Stimulated activated CD4-positive, alpha-beta T cell treated with anti-CD3 and anti-CD28 coated beads, Interleukin-1b, Interleukin-23, amount 100 ng/mL, for 48 hours (primary cell): ENCODE data around the gene ZIC2.
A peak's percentile ranks its signal among the peaks of the same experiment; 100 is the strongest.

Experiments
- DNase-seq: peaks from one replicate; pipeline ENCODE4 v3.0.0-alpha.2; 2020

ZIC2 gene

DNA sequence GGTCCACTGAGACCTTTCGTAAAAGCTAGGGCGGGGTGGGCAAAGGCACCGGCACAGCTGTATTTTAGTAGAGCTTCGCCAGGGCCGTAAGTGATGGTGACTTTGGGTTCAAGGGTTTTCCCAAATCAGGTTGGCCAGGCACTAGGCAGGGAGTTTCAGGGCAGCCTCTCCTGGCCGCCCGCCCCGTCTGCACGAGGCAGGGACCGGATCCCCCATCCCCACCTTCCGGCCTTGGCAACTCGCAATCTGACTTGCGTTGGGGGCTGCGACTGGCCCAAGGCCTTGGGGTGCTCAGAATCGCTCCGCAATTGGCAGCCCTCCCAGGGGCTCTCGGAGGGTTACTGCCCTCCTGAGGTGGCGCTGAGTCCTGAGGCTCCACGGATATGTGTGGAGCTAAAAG, 6.0 kb upstream of the ZIC2 start:
- no peak for DNase-seq

DNA sequence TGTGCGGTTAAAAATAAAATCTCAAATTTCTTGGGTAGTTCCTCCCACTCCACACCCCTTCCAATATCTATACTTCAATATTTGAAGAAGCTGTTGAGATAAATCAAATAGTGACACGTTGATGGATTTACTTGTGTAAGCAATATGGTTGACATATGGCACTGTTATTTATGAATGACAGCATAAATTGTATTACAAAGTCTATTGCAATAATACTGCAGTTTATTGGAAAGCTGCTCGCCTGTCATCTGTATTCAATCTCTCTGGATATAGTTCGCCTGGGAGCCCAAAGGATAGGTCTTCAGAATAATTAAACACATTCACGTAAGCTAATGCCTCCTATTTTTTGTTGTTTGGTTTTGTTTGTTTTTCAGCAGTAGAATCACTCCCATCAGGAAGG, 5.0 kb upstream of the ZIC2 start:
- DNase-seq = no peak

DNA sequence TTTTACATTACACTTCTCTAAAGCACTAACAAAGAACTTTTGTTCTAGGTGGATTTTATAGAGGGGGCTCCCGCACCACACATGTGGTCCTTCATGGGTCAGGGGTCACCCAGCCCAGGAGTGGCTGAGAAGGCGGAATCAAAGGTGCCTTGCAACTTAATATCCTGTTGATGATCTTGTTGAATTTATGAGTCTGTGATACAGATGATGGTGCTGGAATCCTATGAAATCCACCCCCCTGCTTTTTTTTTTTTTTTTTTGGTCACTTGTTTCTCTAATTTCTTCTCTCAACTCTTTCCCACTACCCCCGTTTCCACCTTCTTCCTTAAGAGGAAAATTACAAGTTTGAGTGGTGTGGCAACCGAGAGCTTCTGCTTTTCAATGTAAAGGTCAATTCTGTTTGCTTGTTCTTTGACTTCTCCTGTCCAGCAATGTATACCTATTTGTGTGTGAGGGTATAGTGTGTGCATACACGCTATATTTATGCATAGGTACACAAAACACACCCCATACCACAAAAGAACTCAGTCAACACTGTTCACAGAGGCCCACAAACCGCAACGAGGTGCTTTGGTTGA, 4.2 kb upstream of the ZIC2 start:
- DNase-seq = no peak

DNA sequence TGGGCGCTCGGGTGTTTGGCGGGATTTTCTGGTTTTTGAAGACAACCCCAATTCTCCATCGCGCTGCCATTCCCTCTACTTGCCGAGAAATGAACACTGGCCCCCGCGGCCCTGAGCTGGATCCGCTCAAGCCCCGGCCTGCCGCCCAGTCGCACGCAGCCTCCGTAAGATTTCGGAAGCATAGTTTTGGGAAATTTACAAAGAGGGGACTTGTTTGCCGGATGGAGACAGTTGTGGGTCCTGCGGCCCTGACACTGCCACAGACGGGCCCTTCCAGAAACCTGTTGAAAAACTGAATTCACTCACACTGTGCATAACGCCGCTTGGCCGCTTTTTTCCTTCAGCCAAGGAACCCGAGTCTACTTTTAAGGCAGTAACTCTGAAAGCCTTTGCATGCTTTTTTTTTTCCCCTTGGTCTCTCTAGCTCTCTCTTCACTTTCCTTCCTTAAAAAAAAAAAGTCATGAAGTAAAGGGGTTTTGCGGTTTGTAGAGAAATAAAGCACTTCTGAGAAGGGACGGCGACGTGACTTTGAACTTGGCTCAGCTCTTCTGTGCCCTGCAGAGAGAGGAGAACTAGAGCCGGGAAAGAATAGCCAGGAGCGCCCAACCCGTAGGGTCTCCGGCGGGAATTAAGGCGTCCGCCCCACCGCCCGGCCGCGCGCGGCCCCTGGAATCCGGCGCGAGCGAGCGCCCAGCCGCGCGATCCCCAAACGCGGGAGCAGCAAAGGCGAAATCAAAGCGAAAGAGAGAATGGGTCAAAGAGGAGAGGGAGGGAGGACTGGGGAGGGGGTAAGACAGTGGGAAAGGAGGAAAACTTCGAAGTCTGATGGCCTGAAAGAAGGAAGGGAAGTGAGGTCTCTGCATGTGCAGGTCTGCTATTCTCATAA, 3.4 kb upstream of the ZIC2 start:
- no peak for DNase-seq

DNA sequence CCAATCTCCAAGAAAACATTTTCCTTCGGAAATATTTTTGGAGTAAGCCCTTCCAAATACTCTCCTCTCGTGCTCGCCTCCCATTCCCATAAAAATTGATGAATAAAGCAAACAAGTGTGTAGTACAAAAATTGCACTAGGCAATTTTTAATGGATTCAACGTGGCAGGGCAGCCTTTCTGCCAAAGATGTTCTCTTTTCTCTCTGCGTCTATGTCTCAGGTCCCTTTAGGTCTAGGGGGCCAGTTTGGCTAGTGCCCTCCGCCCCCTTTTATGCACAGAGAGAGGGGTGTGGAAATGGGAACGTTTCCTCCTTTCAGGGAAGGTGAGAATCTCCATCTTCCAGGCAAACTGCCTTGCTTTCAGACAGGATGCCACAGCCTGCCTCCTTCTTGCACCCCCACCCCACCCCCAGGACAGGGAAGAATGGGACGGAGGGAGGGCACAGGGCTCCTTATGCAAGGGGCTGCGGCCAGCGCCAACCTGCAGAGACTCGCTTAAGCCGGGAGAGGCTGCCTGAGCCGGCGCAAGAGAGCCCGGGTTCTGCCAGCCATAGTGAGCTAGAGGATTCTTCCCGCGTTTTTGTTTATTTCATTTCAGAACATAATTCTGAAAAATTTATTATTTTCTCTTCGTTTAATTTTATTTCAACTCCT, 2.7 kb upstream of the ZIC2 start:
- no peak for DNase-seq

DNA sequence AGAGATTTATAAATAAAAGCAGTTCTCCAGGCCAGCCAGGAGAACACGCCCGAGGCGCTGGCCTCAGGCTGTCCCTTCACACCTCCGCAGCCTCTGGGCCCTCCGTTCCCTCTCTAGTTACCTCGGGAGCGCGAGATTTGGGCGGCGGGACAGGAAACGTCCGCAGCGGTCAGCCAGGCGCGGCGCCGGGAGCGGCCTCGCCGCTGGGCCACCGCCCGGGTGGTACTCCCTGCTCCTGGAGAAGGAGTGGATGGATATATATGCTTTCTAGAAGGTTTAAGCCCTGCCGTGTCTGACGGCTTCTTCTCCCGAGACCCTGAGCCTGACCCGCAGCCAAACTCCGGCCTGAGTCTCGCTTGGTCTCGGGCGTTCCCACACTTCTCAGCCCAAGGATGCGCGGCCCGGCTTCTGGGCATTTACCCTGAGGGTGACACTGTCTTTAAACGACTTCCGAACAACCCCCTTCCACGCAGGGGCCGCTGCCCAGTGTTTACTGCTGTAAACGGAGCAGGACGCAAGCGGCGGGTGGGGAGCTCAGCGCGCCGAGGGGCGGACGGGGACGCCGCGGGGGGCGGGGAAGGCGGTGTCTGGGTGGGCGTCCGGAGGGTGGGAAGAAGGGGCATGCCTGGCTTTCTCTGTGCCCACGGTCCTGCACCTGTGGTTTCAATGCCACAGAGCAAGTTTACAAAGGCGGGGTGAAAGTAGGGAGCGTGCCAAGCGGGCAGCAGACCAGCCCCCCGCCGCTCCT, 2.0 kb upstream of the ZIC2 start:
- no peak for DNase-seq

DNA sequence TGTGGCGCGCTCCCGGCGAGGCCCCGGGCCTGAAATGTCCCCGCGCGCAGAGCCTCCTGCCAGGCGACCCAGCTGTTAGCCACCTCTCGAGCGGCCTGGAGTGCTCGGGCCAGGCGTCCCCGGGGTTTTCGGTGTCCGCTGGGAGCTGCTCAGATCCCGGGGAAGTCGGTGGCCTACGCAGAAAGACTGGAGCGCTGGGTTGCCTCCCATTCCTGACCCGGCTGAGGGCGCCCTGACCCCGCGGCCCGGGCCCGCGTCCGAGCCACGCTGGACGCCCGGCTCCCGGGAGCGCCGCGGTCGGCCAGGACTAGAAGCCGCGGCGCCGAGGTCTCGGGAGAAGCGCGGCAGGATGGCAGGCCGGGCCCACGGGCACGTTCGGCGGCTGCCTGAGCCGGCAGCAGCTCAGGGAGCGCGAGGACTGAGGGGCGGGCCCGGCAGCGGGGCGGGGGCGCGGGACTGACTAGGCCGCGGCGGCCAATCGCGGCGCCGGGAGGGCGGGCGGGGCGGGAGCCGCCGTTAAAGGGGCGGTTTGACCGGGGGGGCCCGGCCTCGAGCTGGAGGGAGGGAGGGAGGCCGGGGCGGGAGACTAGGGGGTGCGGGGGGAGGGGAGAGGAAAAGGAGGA, 1.3 kb upstream of the ZIC2 start:
- DNase-seq = peak; percentile 61

DNA sequence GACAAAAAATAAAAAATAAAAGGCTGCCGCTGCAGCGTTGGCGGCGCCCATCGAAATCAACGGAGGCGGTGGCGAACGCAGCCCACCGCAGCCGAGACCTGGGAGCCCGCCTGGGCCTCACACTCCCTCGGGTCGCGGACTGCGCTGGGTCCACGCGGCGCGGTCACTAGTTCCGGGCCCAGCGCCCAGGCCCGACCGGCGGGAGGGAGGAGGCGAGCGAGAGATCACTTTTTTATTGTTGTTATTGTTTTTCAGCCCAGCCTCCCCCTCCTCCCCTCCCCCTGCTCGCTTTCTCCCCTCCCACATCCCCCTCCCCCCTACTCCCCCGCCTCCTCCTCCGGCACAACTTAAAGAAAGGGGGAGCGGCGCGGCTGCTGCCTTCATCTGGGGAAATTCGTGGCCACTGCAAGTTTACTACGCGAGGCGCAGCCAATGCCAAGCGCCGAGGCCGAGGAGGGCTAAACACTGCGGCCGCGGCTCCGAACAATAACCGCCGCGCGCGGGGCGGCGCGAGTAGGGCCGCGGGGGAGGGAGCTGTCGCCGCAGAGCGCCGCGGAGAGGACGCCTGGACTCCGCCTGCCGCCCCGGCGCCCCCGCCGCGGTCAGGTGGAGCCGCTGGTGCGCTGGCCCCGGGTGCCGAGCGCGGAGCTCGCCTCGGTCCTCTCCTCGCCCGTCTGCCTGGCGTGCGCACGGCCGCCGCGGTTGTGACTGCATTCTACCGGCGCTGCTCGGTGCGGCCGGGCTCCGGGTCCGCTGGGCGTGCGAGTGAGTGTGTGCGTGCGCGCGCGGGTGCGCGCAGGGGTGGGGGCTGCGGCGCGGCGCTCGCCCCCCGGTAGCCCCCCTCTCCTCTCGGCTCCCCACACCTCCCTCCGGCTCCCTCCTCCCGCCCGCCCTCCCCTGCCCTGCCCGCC, 505 bp upstream of the ZIC2 start:
- DNase-seq = no peak

DNA sequence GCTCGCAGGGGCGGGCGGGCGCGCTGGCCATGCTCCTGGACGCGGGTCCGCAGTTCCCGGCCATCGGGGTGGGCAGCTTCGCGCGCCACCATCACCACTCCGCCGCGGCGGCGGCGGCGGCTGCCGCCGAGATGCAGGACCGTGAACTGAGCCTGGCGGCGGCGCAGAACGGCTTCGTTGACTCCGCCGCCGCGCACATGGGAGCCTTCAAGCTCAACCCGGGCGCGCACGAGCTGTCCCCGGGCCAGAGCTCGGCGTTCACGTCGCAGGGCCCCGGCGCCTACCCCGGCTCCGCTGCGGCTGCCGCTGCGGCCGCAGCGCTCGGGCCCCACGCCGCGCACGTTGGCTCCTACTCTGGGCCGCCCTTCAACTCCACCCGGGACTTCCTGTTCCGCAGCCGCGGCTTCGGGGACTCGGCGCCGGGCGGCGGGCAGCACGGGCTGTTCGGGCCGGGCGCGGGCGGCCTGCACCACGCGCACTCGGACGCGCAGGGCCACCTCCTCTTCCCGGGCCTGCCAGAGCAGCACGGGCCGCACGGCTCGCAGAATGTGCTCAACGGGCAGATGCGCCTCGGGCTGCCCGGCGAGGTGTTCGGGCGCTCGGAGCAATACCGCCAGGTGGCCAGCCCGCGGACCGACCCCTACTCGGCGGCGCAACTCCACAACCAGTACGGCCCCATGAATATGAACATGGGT, 599 bp downstream of the ZIC2 start:
- DNase-seq = no peak

DNA sequence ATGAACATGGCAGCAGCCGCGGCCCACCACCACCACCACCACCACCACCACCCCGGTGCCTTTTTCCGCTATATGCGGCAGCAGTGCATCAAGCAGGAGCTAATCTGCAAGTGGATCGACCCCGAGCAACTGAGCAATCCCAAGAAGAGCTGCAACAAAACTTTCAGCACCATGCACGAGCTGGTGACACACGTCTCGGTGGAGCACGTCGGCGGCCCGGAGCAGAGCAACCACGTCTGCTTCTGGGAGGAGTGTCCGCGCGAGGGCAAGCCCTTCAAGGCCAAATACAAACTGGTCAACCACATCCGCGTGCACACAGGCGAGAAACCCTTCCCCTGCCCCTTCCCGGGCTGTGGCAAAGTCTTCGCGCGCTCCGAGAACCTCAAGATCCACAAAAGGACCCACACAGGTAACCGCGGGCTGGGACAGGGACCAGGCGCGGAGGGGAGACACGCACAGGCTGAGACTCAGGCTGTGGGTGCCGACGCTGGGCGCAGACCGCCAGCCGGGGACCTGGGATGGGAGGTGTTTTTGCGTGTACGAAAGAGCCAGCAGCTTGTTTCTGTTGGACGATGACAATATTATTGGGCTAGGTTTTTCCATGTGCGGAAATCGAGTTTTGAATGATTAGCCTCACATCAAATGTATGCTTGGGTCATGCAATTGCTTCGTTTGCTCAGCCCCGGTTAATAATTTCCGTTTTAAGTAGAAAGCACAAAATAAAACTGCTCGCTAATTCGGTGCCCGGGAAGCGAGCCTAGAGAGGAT, 1.3 kb downstream of the ZIC2 start:
- no peak for DNase-seq

DNA sequence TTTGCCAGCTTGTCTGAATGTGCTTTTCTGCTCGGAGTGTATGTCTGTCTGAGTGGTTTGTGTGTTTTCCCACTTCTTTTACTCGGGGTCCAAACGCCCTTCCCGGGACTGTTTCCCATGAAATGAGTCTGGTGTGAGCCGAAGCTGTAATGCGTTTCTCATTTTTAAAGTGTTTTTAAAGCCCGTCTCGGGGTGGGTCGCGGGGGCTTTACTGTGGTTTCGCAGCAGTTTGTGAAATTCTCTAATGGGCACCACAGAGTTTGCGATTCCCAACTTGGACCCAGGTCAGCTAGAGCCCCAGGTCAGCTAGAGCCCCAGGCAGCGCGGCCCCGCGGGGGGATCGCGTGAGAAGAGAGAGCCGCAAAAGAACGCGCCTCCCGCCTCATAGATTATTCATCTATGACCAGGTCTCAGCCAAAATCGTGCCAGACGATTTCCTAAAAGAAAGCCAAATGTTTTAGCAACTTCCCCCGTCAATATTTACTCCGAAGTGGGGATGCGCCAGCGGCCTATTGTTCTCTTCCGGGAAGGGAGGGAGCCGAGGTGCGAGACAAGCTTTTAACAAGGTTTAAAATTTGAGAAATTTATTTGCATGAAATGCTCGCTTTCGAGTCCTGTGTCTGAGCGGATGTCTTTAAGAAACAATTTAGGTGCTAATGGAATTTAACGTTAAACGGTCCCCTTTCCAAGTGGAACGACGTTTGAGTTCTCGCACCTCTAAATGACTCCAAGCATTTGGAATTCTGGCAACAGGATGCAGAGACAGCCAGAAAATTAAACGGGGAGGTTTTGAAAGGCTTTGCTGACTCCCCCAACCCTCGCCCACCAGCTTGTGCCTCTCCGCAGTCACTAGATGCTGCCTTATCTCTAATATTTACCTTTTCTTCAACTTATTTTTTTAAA, 2.2 kb downstream of the ZIC2 start:
- DNase-seq = no peak

DNA sequence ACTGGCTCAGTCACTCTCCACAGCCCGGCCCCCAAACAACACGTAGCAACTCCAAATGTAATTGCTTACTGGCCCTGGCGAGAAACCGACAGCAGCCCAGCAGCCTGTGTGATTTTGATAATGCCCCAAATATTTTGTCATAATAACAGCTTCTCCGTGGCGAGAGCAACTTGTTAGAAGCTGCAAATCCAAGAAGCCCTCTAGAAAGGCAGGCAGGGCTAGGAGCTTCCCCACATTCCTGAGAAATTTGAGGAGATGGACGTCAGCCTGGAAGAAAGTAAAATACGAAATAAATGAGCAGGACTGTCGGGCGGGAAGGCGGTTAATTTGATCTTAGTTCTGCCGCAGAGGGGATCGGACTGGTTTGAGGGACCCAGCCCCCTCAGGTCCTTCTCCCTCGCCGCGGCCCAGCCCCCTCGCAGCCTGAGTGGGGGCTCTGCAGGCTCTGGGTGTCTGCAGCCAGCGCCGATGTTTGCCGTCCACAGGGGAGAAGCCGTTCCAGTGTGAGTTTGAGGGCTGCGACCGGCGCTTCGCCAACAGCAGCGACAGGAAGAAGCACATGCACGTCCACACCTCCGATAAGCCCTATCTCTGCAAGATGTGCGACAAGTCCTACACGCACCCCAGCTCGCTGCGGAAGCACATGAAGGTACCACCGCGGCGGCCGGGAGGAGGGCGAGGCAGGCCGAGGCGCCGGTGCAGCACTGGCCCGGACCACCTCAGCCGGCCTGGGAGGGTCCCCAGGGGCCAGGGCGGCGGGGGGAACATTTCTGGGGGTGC, 3.1 kb downstream of the ZIC2 start:
- no peak for DNase-seq

DNA sequence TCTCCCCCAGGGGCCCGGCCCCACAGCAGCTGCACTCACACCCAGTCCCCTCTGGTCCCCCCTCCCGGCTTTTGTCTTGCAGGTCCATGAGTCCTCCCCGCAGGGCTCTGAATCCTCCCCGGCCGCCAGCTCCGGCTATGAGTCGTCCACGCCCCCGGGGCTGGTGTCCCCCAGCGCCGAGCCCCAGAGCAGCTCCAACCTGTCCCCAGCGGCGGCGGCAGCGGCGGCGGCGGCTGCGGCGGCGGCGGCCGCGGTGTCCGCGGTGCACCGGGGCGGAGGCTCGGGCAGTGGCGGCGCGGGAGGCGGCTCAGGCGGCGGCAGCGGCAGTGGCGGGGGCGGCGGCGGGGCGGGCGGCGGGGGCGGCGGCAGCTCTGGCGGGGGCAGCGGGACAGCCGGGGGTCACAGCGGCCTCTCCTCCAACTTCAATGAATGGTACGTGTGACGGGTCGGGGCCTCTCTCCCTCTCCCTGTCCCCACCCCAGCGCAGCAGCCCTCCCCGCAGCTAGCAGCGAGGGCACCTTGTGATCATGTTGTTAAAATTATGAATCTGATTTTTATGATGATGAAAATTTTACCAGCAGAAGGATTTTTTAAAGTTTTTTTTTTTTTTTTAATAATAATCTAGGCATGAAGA, 3.8 kb downstream of the ZIC2 start:
- DNase-seq = no peak

DNA sequence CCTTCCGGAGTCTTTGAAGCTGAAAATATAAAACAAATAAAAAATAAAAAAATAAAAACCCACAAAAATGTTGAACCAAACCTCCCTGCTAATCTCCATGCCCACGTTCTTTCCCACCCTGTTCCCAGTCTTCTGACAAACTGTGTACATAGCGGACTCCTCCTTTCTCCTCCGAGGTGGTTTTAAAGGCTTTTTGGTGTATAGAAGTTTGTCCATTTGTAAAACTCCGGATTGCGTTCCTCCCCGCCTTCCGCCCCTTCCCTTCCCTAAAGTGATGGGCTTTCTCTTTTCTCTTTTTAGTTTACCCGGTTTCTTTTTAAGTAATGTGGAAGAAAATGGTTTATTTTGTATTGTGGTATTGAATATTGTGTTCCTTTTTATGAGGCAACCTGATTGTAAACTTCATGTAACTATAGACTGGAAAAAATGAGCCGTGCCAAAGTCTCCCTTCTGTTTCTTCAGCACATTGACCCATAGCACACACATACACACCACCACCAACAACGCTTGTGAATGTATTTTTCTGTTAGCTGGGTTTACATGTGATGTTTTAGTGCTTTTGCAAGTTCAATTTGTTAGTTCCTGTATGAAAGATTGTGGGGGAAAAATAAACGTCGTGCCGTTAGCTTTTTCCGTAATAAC, 4.4 kb downstream of the ZIC2 start:
- DNase-seq = no peak

DNA sequence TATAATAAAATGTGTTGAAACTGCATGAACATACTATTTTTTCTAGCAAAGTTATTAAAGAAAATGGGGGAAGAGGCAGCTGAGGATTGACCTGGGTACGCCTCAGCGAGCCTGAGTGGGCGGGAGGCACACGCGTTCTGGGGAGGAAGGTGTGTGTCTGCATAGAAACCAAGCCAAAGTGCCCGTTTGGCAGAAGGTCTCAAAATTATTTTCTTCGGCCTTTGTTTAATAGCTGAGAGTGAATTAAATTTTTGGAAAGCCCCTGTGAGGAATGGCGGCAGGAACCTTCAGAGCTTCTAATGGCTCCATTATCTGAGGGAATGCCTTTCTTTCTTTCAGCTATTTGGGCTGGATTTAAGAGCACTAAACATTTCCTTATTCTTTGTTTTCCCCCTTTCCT, 5.2 kb downstream of the ZIC2 start:
- no peak for DNase-seq

DNA sequence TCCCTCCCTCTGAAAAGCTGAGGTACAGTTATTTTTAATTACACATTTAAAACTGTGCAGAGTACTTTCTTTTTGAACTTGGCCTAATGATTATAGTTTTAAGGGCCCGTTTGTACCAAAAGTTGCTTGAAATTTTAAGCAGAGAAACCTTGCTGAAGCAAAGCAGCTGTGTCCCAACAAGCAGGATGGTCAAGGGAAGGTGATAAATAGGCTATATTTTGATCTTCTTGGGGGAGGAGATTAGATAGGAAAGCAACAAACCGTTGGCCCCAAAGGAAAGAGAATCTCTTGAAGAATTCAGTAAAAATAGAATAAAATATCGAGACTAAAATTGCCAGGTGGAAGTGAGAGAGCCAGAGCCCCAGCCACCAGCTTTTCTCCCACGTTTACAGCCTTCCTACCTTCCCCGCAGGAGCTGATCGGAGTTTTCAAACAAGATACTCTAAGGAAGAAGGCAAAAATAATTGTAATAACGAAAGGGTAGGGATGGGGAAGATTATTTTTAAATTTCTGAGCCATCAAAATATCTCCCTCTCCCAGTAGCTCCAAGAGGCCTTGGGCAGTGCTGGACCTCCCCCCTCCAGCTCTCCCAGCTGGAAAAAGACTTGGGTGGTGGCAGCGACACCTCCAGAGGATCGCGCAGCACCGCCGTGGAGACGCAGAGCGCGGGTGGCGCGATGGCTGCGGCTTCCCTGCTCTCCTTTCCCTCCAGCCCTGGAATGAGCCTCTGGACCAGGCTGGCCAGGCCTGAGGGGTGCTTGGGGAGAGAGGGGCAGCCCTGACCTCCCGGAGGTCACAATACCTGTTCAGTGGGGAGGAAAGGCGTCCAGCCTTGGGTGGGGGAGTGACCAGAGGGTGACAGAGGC, 5.8 kb downstream of the ZIC2 start:
- DNase-seq = no peak
